WERI-Rb-1 (cell line): ENCODE results near the gene UBA3.

Source experiments
- DNase-seq: peaks from one replicate; pipeline ENCODE4 v3.0.0-alpha.2; 2020
- H3K27ac ChIP-seq: fragments of 250-450 bp; sonication (Bioruptor Pico); 2 replicates; pipeline ENCODE4 v1.5.1; 2020; ENCODE audit warnings: mild to moderate bottlenecking, moderate library complexity
- H3K27me3 ChIP-seq: fragments of 250-450 bp; sonication (Bioruptor Pico); 2 replicates; pipeline ENCODE4 v1.5.1; 2021; ENCODE audit warnings: mild to moderate bottlenecking, low read depth, moderate library complexity; ENCODE audit not compliant: insufficient read depth, severe bottlenecking
- H3K36me3 ChIP-seq: fragments of 250-450 bp; sonication (Bioruptor Pico); 2 replicates; pipeline ENCODE4 v1.5.1; 2020; ENCODE audit warnings: mild to moderate bottlenecking, moderate library complexity
- H3K4me3 ChIP-seq: 2 replicates; pipeline ENCODE4 v1.5.1; 2011; ENCODE audit warnings: low read depth, mild to moderate bottlenecking, control low read depth, low read length
- H3K9me3 ChIP-seq: fragments of 250-450 bp; sonication (Bioruptor Pico); 2 replicates; pipeline ENCODE4 v1.5.1; 2021; ENCODE audit warnings: mild to moderate bottlenecking, moderate library complexity; ENCODE audit not compliant: severe bottlenecking
- TF ChIP-seq, protein P1 (sequence below): IDR thresholded peaks from 2 replicates; pipeline ENCODE4 v1.5.1; 2011; ENCODE audit warnings: low read depth, mild to moderate bottlenecking, control low read depth, inconsistent platforms, low read length

Gene UBA3

DNA sequence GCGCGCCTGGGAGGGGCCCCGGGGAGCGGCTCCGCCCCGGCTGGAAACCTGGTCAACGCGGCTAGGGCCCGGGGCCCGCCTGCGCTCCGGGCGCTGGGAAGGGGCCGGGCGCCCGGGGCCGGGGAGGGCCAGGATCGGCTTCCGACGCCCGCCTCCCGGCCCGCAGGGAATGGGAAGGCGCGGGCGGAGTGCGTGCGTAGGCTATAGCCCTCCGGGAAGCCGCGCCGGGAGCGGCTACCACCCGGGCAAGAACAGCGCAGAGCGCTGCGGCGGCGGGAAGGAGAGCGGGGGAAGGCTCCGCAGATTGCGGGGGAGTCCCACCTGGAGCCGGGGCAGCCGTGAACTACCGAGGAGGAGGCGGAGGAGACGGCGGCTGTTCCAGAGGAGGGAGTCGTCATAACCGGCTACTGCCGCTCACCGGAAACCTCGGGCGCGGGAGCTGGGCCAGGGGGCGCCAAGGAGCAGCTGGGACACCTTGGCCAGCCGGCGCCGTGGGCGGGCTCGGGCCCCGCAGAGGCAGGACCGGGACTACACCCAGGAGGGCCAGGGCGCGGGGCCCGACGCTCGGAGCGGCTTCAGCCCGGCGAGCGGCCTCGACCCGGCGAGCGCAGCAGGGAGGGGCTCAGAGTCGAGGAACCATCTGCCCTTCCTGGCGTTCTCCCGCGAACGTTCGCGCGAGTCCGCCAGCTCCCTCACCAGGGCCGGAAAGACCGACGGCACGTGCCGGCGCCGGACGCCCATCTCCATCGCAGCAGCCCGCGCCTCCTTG is 66.7 kb downstream of the UBA3 start, which contains the start of gene EOGT:
EOGT (minus strand) TSS at position 432 of the 769 bp plus-strand sequence. CDS start 3,838 bp downstream, outside the sequence.
- TF ChIP-seq, protein P1, sequence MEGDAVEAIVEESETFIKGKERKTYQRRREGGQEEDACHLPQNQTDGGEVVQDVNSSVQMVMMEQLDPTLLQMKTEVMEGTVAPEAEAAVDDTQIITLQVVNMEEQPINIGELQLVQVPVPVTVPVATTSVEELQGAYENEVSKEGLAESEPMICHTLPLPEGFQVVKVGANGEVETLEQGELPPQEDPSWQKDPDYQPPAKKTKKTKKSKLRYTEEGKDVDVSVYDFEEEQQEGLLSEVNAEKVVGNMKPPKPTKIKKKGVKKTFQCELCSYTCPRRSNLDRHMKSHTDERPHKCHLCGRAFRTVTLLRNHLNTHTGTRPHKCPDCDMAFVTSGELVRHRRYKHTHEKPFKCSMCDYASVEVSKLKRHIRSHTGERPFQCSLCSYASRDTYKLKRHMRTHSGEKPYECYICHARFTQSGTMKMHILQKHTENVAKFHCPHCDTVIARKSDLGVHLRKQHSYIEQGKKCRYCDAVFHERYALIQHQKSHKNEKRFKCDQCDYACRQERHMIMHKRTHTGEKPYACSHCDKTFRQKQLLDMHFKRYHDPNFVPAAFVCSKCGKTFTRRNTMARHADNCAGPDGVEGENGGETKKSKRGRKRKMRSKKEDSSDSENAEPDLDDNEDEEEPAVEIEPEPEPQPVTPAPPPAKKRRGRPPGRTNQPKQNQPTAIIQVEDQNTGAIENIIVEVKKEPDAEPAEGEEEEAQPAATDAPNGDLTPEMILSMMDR, result peak; percentile 76
- peak; percentile 93 for DNase-seq
- Histone ChIP-seq H3K27me3 (no peaks in the 10 kb centered on the region), H3K36me3 (peaks cover 9% of the 10 kb centered on the region), H3K27ac (peak within 1 kb of the TSS; percentile 93), H3K4me3 (peak within 1 kb of the TSS; percentile 75), H3K9me3 (no peaks in the 10 kb centered on the region)

DNA sequence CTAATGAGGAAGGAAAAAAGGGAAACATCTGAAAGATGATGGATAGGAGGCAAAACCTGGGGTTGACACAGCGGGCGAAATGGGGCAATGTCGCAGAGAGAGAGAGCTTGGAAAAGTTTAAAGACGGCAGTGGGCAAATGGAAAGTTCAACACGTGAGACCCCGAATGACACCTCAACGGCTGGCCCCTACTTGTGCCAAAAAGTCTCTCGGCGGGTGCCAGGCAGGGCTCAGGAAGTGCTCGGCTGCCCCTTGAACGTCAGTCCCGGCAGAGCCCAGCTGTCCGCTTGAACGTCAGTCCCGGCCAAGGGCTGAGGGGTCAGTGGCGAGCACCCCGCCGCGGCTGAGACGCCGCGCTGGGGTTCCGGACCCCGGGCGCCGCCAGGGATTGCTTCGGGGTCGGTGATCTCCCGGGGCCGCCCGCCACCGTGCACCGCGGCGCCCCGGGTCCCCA is 67.3 kb downstream of the UBA3 start:
- TF ChIP-seq, protein P1, result peak; percentile 36
- H3K4me3 ChIP-seq, result peak overlapping the region; percentile 75
- peaks cover 14% of the 10 kb centered on the region for H3K36me3 ChIP-seq
- H3K27me3 ChIP-seq, result no peaks in the 10 kb centered on the region
- peak overlapping the region; percentile 93 for H3K27ac ChIP-seq
- DNase-seq, result peak; percentile 52
- H3K9me3 ChIP-seq, result no peaks in the 10 kb centered on the region

DNA sequence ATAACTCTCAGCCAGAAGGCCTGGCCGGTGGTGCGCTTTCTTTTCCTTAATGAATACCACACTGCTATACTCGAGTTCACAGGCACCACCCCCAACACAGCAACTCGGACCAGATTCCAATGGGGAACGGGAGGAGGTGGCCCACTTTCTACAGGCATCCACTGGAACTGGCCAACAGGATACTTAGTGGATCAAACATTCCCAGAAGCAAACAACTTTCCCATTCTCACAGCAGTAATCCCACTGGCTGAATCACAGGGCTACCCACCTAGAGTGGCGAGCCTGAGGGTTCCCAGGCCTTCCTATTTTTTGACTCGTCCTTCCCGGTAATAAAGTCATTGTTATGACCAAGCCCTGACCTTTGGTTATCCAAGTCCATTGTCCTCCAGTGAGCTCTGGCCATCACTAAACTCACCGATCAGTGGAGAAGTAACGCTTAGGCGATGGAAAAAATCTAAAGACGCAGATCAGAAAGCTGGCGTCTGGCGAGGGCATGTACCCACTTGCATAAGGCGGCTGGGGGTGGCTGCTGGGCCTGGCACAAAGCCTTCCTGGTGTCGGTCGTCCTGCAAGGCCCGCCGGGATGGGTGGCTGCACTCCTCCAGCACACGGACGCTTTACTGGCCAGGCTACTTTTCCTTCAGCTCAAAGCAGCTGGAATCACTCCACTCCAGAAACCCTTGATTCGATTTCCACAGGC is 67.9 kb downstream of the UBA3 start:
- peak overlapping the region; percentile 75; the same call in 1 of the 2 replicates for H3K4me3 ChIP-seq
- H3K27ac ChIP-seq, result no peak overlapping the region
- peaks cover 14% of the 10 kb centered on the region for H3K36me3 ChIP-seq
- no peaks in the 10 kb centered on the region for H3K9me3 ChIP-seq
- no peaks in the 10 kb centered on the region for H3K27me3 ChIP-seq
- TF ChIP-seq, protein P1, result no peak
- no peak for DNase-seq

DNA sequence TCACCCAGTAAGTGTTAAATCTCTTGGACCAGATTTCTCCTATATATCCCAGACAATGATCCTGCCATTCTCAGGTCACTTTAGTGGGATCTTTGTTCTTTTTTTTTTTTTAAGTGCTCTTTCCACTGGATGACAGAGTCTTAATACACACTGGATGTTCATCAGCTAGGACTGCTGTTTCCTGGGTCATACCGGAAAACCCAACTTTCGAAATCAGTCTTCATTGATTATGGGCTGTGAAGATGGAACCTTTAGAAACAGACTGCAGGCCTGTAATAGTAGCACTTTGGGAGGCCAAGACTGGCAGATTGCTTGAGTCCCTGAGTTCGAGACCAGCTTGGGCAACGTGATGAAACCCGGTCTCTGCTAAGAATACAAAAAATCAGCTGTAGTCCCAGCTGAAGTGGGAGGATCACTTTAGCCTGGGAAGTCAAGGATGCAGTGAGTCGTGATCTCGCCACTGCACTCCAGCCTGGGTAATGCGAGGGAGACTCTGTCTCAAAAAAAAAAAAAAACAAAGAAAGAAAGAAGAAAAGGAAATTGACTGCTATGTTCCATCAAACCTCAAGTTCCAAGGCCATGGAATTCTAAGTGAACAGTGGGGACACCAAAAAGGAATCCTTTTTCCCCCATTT is 69.0 kb downstream of the UBA3 start:
- TF ChIP-seq, protein P1, result no peak
- no peak for DNase-seq
- H3K4me3 ChIP-seq, result no peak overlapping the region

DNA sequence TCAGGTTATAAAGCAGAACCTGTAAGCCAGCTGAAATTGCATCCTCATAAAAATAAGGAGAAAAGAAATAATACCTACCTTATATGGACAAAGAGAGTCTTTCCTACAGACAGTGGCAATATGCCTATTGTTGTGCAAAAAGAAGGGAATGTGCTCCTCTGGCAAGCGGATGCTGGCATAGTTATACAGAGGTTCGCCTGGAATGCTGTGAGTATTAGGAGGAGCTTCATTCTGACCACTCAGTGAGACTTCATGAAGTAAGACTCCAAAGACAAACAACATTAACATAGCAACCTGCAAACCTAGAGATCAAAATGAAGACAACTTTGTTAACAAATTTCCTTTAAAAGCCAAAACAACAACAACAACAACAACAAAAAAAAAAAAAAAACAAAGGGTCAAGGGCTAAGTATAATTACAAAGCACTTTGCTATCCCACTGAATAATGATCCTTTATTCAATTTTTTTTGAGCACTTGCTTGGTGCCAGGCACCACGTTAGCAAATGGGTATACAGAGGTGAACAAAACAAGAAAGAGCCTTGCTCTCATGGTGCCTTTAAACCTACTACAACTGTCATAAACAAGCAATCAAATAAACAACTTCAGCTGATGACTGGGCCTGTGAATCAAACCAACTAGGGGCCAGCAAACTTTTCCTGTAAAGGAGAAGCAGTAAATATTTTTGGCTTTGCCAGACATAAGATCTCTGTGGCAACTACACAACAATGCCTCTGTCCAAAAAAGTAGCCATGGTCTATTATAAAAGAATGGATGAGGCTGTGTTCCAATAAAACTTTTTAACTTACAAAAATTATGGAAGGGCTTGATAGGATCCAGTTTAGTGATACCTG is 70.4 kb downstream of the UBA3 start:
- Histone ChIP-seq H3K27ac (no peak overlapping the region), H3K9me3 (no peaks in the 10 kb centered on the region)
- no peak for DNase-seq

More for the DNA sequence above, 69.0 kb downstream of the UBA3 start:
- peaks cover 14% of the 10 kb centered on the region for H3K36me3 ChIP-seq
- no peak overlapping the region for H3K27ac ChIP-seq
- H3K27me3 ChIP-seq, result no peaks in the 10 kb centered on the region
- H3K9me3 ChIP-seq, result no peaks in the 10 kb centered on the region

More for the DNA sequence above, 70.4 kb downstream of the UBA3 start:
- H3K27me3 ChIP-seq, result no peaks in the 10 kb centered on the region
- peaks cover 20% of the 10 kb centered on the region for H3K36me3 ChIP-seq
- TF ChIP-seq, protein P1, result no peak
- no peak overlapping the region for H3K4me3 ChIP-seq
